Endothelial cell of umbilical vein (primary cell): ENCODE results near the gene MCU. TPM values are rescaled to one million over a fixed set of nuclear protein-coding genes. Genes with fewer than 3 reads are reported as not detected.

Experiments used
- BruUV-seq: library from RNA; stranded (reverse); fragments of 400-500 nt; replicated peaks from 2 replicates; lab custom pipeline; 2021; lab: Mats Ljungman, UMichigan
- CTCF ChIA-PET: fragments of 300-600, 350-600 bp; sonication (Branson Sonifier 250); formaldehyde crosslinking; loops from one replicate; lab custom pipeline; 2021; ENCODE audit warnings: antibody characterized with exemption, inconsistent platforms; lab: Charles Lee
- POLR2A ChIA-PET: fragments of 300-600, 350-600 bp; sonication (Branson Sonifier 250); formaldehyde crosslinking; loops from one replicate; lab custom pipeline; 2021; ENCODE audit warnings: antibody characterized with exemption, inconsistent platforms; lab: Charles Lee
- DNase-seq: peaks from one replicate; pipeline ENCODE4 v3.0.0-alpha.2; 2011; ENCODE audit warnings: low read depth, low spot score
- FAIRE-seq: peaks from 2 replicates; lab custom pipeline; 2011; peaks lifted over from hg19 to GRCh38; lab: Jason Lieb, UNC
- H2AFZ ChIP-seq: 2 replicates; pipeline ENCODE4 v1.6.0; 2012; ENCODE audit warnings: low read depth, low read length, control low read depth, inconsistent platforms
- H3K27ac ChIP-seq: 2 replicates; pipeline ENCODE4 v1.5.1; 2011; ENCODE audit warnings: low read depth, mild to moderate bottlenecking, control low read depth, low read length, moderate library complexity; ENCODE audit not compliant: insufficient read depth
- H3K27me3 ChIP-seq, 2 experiments: 2 replicates each; pipeline versions ENCODE4 v1.6.0 to v1.6.1; 2011; ENCODE audit warnings: low read length in 2 of 2, mixed read lengths in 1 of 2; ENCODE audit not compliant: control insufficient read depth in 2 of 2, insufficient read depth in 2 of 2
- H3K36me3 ChIP-seq, 2 experiments: 2 replicates in 1 of 2; 3 replicates in 1 of 2; pipeline ENCODE4 v1.5.1; 2011; ENCODE audit warnings: low read length in 2 of 2, mild to moderate bottlenecking in 1 of 2, moderate library complexity in 1 of 2; ENCODE audit not compliant: control insufficient read depth in 2 of 2, insufficient read depth in 2 of 2; ENCODE audit errors: extremely low read depth in 1 of 2
- H3K4me1 ChIP-seq: 3 replicates; pipeline ENCODE4 v1.5.1; 2011; ENCODE audit warnings: mild to moderate bottlenecking, low read length; ENCODE audit not compliant: control insufficient read depth, insufficient read depth; ENCODE audit errors: extremely low read depth
- H3K4me2 ChIP-seq: 2 replicates; pipeline ENCODE4 v1.6.1; 2011; ENCODE audit warnings: low read length, control low read depth, mixed read lengths; ENCODE audit not compliant: insufficient read depth
- H3K4me3 ChIP-seq, 3 experiments: fragments of 200-600 bp in 1 of 3; sonication (generic), shearing (Covaris generic) in 1 of 3; replicated peaks in 1 of 3; 2 replicates each; pipeline ENCODE4 v1.5.1; 2011 to 2016; ENCODE audit warnings: control low read depth in 3 of 3, low read length in 3 of 3, mild to moderate bottlenecking in 2 of 3, inconsistent platforms in 1 of 3, low read depth in 1 of 3, moderate library complexity in 1 of 3; ENCODE audit not compliant: insufficient read depth in 1 of 3
- H3K79me2 ChIP-seq: 2 replicates; pipeline ENCODE4 v1.6.0; 2012; ENCODE audit warnings: low read length, inconsistent platforms; ENCODE audit not compliant: control insufficient read depth, insufficient read depth
- H3K9ac ChIP-seq: replicated peaks from 2 replicates; pipeline ENCODE3; 2011; ENCODE audit warnings: low read length, control low read depth; ENCODE audit not compliant: insufficient read depth; ENCODE audit errors: extremely low read depth
- H3K9me1 ChIP-seq: replicated peaks from 3 replicates; pipeline ENCODE4 v1.6.0; 2011; ENCODE audit warnings: mild to moderate bottlenecking, low read length; ENCODE audit not compliant: control insufficient read depth, insufficient read depth; ENCODE audit errors: extremely low read depth
- H3K9me3 ChIP-seq: replicated peaks from 2 replicates; pipeline ENCODE4 v1.5.1; 2012; ENCODE audit warnings: low read length, inconsistent platforms; ENCODE audit not compliant: control insufficient read depth, insufficient read depth
- H4K20me1 ChIP-seq: replicated peaks from 2 replicates; pipeline ENCODE3; 2011; ENCODE audit warnings: mild to moderate bottlenecking, low read length; ENCODE audit not compliant: control insufficient read depth, insufficient read depth; ENCODE audit errors: extremely low read depth
- CTCF ChIP-seq, 2 donors: IDR thresholded peaks; 1 replicate in 1 of 2; 2 replicates in 1 of 2; pipeline ENCODE4 v1.5.1; 2011; ENCODE audit warnings: low read length in 2 of 2, mild to moderate bottlenecking in 2 of 2, moderate library complexity in 2 of 2, control low read depth in 1 of 2, inconsistent platforms in 1 of 2, low read depth in 1 of 2; ENCODE audit not compliant: insufficient read depth in 1 of 2; ENCODE audit errors: extremely low read depth in 1 of 2
- EZH2 ChIP-seq: IDR thresholded peaks from 2 replicates; pipeline ENCODE4 v1.6.1; 2012; ENCODE audit warnings: borderline replicate concordance, low read depth, mild to moderate bottlenecking, moderate library complexity, low read length, inconsistent platforms; ENCODE audit not compliant: severe bottlenecking
- FOS ChIP-seq: IDR thresholded peaks from 2 replicates; pipeline ENCODE4 v1.6.1; 2011; ENCODE audit warnings: mild to moderate bottlenecking, low read length, moderate library complexity, borderline replicate concordance; ENCODE audit not compliant: insufficient read depth
- GATA2 ChIP-seq: IDR thresholded peaks from 2 replicates; pipeline ENCODE4 v1.7.0; 2011; ENCODE audit warnings: low read depth, mild to moderate bottlenecking, moderate library complexity, mixed read lengths, low read length; ENCODE audit not compliant: insufficient read length, insufficient read depth
- JUN ChIP-seq: IDR thresholded peaks from 2 replicates; pipeline ENCODE4 v1.6.1; 2011; ENCODE audit warnings: borderline replicate concordance, low read depth; ENCODE audit not compliant: insufficient read length, insufficient read depth
- MAX ChIP-seq: IDR thresholded peaks from 2 replicates; pipeline ENCODE4 v1.6.1; 2011; ENCODE audit not compliant: insufficient read depth, insufficient read length
- MYC ChIP-seq: IDR thresholded peaks from one replicate; pipeline ENCODE4 v1.6.1; 2011; ENCODE audit warnings: mild to moderate bottlenecking, low read depth, low read length
- POLR2A ChIP-seq: IDR thresholded peaks from 2 replicates; pipeline ENCODE4 v1.6.1; 2012; ENCODE audit warnings: low read depth, mild to moderate bottlenecking, control low read depth, low read length
- POLR2AphosphoS5 ChIP-seq: IDR thresholded peaks from 2 replicates; pipeline ENCODE4 v1.6.1; 2012; ENCODE audit warnings: low read depth, mild to moderate bottlenecking, control low read depth, low read length, moderate library complexity; ENCODE audit not compliant: insufficient read depth
- dilution Hi-C: fragments of 300-500 bp; cut with MboI; formaldehyde crosslinking; loops from one replicate; pipeline ENCODE4 v1.15.0; 2019; ENCODE audit warnings: low sequenced_read_pairs; ENCODE audit not compliant: extremely low pct_ligation_motif_present
- intact Hi-C: fragments of 100-400 bp; cut with micrococcal nuclease; formaldehyde crosslinking; loops from one replicate; pipeline ENCODE4 v1.10.0; 2022
- polyA plus RNA-seq, 4 experiments: library from polyadenylated mRNA; depleted of rRNA in 3 of 4; stranded (reverse) in 3 of 4; unstranded in 1 of 4; fragments of >200 nt; gene quantifications; 2 replicates each; pipeline versions ENCODE4 v1.2.1 to v1.2.3, GENCODE V29; 2011 to 2012; ENCODE audit warnings: missing spikeins in 1 of 4
- total RNA-seq: library from RNA; stranded (reverse); gene quantifications from 2 replicates; pipeline ENCODE4 v1.2.3, GENCODE V29; 2021

Gene MCU
- total and polyA plus RNA-seq, 2 donors (not counting 3 experiments of a cell fraction or from before 2014, with no cell fraction given), result 25.2 to 37.2 TPM

GRCh38 chr10:72875250-72876055 is 183.5 kb downstream of the MCU start:
- Histone ChIP-seq H4K20me1 (no peaks in the 10 kb centered on the region), H3K36me3 (peaks cover 0 to 3% of the 10 kb centered on the region in 2 experiments), H3K9me1 (no peaks in the 10 kb centered on the region), H3K79me2 (no peaks in the 10 kb centered on the region), H3K27me3 (no peaks in the 10 kb centered on the region), H3K4me1 (no peaks in the 10 kb centered on the region), H3K4me3 (no peak overlapping the region), H3K9me3 (no peaks in the 10 kb centered on the region), H3K4me2 (no peak overlapping the region), H3K9ac (no peak overlapping the region), H3K27ac (no peak overlapping the region), H2AFZ (no peak overlapping the region)
- ChIA-PET POLR2A (no interaction called here), CTCF (interaction anchor here (0.9 to 1.7 kb wide), 5 partner anchors 41 to 511 kb away, joined by 4 to 16 read pairs (median 5); no protein-coding TSS in a partner anchor)
- no TSS peak for BruUV-seq
- peak; percentile 66 for DNase-seq
- dilution Hi-C loops, result no loop called here
- FAIRE-seq, result peak; percentile 48
- TF ChIP-seq FOS (no peak), CTCF (IDR thresholded peaks at IDR 0.05; ENCODE audit: extremely low read depth in 1 of 2, insufficient read depth in 1 of 2, low read depth in 1 of 2, low read length in 2 of 2) (peak; percentile 13 to 26)
- intact Hi-C loops, result loop anchor here (1.0 kb wide), 2 partner anchors 186 to 511 kb away; no protein-coding TSS in a partner anchor

- no peaks in the 10 kb centered on the region for H3K79me2 ChIP-seq
- dilution Hi-C loops, result no loop called here
- no peak for DNase-seq
- no peak for FAIRE-seq
- H3K9me3 ChIP-seq, result no peaks in the 10 kb centered on the region
- POLR2A ChIA-PET, result no interaction called here
- no peak overlapping the region for H3K4me2 ChIP-seq
- no peak overlapping the region for H3K9ac ChIP-seq
- intact Hi-C loops, result no loop called here
- TF ChIP-seq EZH2 (no peak), JUN (no peak), CTCF (IDR thresholded peaks at IDR 0.05; ENCODE audit: extremely low read depth in 1 of 2, insufficient read depth in 1 of 2, low read depth in 1 of 2, low read length in 2 of 2) (no peak), GATA2 (no peak), POLR2AphosphoS5 (no peak), POLR2A (no peak), FOS (no peak), MAX (no peak), MYC (no peak)
- H3K27me3 ChIP-seq, result no peaks in the 10 kb centered on the region
- H3K4me1 ChIP-seq, result peaks cover 2% of the 10 kb centered on the region
- CTCF ChIA-PET, result no interaction called here
- H3K4me3 ChIP-seq, result no peak overlapping the region
- H3K36me3 ChIP-seq, result no peaks in the 10 kb centered on the region
- BruUV-seq, result no TSS peak
- no peak overlapping the region for H2AFZ ChIP-seq
- H3K9me1 ChIP-seq, result no peaks in the 10 kb centered on the region
- H3K27ac ChIP-seq, result no peak overlapping the region
- no peaks in the 10 kb centered on the region for H4K20me1 ChIP-seq
Measured at GRCh38 chr10:72879245-72879644, 187.3 kb downstream of the MCU start.
